Measurements from ENCODE around the gene MAGEA2.
"Not testable (repeated sequence)": the region's sequence is repeated elsewhere in the genome, so short reads cannot be mapped to it uniquely, and the experiment has no call there.

MAGEA2 gene, protein sequence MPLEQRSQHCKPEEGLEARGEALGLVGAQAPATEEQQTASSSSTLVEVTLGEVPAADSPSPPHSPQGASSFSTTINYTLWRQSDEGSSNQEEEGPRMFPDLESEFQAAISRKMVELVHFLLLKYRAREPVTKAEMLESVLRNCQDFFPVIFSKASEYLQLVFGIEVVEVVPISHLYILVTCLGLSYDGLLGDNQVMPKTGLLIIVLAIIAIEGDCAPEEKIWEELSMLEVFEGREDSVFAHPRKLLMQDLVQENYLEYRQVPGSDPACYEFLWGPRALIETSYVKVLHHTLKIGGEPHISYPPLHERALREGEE

GRCh38 chrX:152753686-152754650 lies at the start of gene MAGEA2:
TSS of gene MAGEA2 (minus strand) at chrX:152753842. CDS start at chrX:152751363, 2,479 bp downstream.
- not testable (repeated sequence) for DNase-seq

GRCh38 chrX:152798945-152799344 lies 45.3 kb upstream of the MAGEA2 start:
- DNase-seq = no peak

GRCh38 chrX:152787062-152787461 lies 33.4 kb upstream of the MAGEA2 start:
- not testable (repeated sequence) for DNase-seq

GRCh38 chrX:152769549-152770289 lies 16.1 kb upstream of the MAGEA2 start, which contains the start of gene MAGEA6:
TSS of gene MAGEA6 (minus strand) at chrX:152769689. CDS start at chrX:152767650, 2,039 bp downstream.
- not testable (repeated sequence) for DNase-seq

DNA sequence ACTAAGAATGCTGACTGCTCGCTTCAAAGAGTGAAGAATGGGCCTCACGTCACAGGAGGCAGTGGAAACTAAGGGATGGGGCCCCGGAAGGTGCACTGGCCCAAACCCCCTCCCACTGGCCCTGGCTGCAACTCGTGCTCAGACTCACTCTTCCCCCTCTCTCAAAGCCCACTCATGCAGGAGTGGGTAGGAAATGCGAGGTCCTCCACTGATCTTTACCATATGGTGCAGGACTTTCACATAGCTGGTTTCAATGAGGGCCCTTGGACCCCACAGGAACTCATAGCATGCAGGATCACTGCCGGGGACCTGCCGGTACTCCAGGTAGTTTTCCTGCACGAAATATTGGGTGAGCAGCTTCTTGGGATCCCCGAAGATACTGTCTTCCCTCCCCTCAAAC lies 12.9 kb upstream of the MAGEA2 start:
- not testable (repeated sequence) for DNase-seq

DNA sequence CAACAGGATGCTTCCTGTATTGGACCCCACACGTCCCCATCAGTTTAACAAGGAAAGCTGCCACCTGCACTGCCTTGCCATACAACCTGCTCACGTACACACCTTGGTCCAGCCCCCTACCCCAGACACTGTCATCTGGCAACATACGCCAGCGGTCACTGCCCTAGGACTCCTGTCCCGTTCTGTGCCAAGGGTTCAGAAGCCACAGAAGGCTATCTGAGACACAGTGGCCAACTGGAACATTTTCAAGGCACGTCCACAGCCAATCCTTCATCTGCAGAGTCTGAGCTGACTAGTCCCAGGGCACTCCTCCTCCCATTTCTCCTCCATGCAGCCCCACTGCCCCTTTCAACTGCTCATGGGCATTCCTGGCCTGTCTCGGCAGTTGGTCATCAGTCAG lies 7.9 kb upstream of the MAGEA2 start:
- DNase-seq = not testable (repeated sequence)

- not testable (repeated sequence) for DNase-seq
Observed at GRCh38 chrX:152759544-152759943, 5.9 kb upstream of the MAGEA2 start.

DNA sequence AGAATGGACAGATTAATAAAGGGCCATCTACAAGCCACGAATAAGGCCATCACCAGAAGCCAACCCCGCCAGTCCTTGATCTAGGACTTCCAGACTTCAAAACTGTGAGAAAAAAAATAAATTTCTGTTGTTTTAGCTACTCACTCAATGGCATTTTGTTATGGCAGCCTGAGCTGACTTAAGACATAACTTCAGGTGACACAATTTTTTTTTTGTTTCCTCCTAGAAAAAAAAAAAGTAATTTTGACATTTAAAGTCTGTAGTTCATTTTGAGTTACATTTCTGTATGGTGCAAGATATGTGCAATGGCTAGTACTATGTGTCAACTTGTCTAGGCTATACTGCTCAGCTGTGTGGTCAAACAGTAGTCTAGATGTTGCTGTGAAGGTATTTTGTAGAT lies 5.3 kb upstream of the MAGEA2 start, which contains the start of gene CSAG3:
CSAG3 (plus strand) TSS at position 301 of the 400 bp plus-strand sequence.
- DNase-seq = not testable (repeated sequence)

DNA sequence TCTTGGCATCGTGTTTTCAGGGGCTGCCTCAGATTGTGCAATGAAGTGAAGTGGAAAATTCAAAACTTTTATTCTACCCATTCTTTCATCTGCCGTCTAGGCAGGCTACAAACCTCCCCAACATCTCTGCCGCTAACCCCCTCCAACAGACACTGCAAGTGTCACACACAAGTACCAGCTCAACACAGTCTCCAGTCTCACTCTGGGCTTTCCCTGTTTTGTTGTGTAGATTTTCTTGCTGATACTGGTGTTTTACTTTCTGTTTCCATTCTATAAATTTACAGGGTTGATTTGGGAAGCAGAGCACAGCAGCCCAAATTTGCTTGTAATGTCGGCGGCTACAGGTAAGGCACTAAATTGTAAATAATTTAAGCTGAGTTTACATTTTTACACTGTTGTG lies 1.2 kb upstream of the MAGEA2 start:
- DNase-seq = not testable (repeated sequence)

GRCh38 chrX:152738560-152738959 lies 15.1 kb downstream of the MAGEA2 start:
- DNase-seq = no peak

- DNase-seq = not testable (repeated sequence)
Observed at GRCh38 chrX:152736528-152736927, 17.1 kb downstream of the MAGEA2 start.

GRCh38 chrX:152735860-152736511 lies 17.7 kb downstream of the MAGEA2 start:
- no peak for DNase-seq

DNA sequence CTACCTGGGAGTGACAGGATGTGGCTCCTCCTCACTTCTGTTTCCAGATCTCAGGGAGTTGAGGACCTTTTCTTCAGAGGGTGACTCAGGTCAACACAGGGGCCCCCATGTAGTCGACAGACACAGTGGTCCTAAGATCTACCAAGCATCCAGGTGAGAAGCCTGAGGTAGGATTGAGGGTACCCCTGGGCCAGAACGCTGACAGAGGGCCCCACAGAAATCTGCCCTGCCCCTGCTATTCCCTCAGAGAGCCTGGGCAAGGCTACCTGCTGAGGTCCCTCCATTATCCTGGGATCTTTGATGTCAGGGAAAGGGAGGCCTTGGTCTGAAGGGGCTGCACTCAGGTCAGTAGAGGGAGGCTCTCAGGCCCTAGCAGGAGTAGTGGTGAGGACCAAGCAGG lies 18.5 kb downstream of the MAGEA2 start:
- no peak for DNase-seq

- DNase-seq = not testable (repeated sequence)
Observed at GRCh38 chrX:152734143-152734858, 19.3 kb downstream of the MAGEA2 start.

DNA sequence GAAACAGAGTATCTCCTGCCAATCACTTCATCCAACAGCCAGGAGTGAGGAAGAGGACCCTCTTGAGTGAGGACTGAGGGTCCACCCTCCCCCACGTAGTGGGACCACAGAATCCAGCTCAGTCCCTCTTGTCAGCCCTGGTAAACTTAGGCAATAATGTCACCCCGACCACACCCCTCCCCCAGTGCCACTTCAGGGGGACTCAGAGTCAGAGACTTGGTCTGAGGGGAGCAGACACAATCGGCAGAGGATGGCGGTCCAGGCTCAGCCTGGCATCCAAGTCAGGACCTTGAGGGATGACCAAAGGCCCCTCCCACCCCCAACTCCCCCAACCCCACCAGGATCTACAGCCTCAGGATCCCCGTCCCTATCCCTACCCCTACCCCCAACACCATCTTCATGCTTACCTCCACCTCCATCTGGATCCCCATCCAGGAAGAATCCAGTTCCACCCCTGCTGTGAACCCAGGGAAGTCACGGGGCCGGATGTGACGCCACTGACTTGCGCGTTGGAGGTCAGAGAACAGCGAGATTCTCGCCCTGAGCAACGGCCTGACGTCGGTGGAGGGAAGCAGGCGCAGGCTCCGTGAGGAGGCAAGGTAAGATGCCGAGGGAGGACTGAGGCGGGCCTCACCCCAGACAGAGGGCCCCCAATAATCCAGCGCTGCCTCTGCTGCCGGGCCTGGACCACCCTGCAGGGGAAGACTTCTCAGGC lies 20.2 kb downstream of the MAGEA2 start, which contains the start of the genes CSAG1 and MAGEA12:
CSAG1 (minus strand) TSS at position 461 of the 715 bp plus-strand sequence. CDS start 1,261 bp downstream, outside the sequence.
MAGEA12 (plus strand) TSS at position 497 of the 715 bp plus-strand sequence. CDS start 2,405 bp downstream, outside the sequence.
- no peak for DNase-seq

DNA sequence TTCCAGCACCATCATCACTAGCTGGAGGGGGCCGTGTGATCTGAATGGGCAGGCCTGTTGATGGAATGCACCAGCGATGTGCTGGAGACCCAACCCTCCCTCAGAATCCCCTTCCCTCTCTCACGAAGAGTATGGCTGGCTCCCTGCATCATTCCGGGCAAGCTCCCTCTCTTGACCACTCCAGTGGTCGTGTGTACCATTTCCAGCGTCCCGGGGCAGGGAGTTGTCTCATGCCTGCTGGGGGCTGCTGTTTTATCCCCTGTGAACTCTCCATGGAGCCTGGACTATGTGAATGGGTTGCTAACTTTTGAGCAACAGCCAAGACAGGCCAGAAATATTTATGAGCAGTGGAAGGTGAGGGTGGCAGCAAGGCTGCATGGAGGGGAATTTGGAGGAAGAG lies 28.2 kb downstream of the MAGEA2 start:
- no peak for DNase-seq

- not testable (repeated sequence) for DNase-seq
Observed at GRCh38 chrX:152713815-152714787, 39.5 kb downstream of the MAGEA2 start, which contains the start of gene MAGEA2B. TSS of gene MAGEA2B (plus strand) at chrX:152714628. CDS start at chrX:152717107, 2,479 bp downstream.

GRCh38 chrX:152713195-152713594 lies 40.4 kb downstream of the MAGEA2 start:
- DNase-seq = not testable (repeated sequence)

- DNase-seq = not testable (repeated sequence)
Observed at GRCh38 chrX:152709173-152709572, 44.5 kb downstream of the MAGEA2 start, which contains the start of gene CSAG2. TSS of gene CSAG2 (minus strand) at chrX:152709273. CDS start at chrX:152709112, 161 bp downstream.

Data from activated CD4-positive, alpha-beta T cell treated with anti-CD3 and anti-CD28 coated beads, Interleukin-2, amount 50 U/mL, for 48 hours (primary cell).